Activated CD8-positive, alpha-beta memory T cell treated with anti-CD3 and anti-CD28 coated beads, Interleukin-2, amount 50 U/mL, for 1 hour (primary cell): ENCODE data around the gene EFCAB8.
"Not testable (repeated sequence)": the region's sequence is repeated elsewhere in the genome, so short reads cannot be mapped to it uniquely, and the experiment has no call there.

Experiments
- DNase-seq: peaks from one replicate; pipeline ENCODE4 v3.0.0-alpha.2; 2020; ENCODE audit errors: extremely low read depth

The EFCAB8 gene

DNA sequence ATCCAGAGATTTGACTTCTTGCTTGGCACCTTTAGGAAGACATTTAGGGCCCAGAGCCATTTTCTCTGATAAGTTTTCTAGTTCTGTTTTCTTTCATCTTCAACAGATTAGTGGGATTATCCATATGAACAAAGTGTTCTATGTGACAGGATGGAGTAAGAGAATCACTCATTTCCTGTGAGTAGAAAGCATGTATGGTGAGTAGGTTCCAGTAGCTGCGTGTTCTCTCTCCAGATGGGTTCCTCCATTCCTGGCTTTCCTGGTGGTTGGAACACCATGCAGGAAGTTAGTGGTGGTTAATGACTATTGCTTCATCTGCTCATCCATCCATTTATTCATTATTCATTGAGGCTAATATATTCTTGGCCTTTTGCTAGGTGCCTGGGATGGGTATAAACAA, 54.0 kb downstream of the EFCAB8 start:
- DNase-seq, result no peak

DNA sequence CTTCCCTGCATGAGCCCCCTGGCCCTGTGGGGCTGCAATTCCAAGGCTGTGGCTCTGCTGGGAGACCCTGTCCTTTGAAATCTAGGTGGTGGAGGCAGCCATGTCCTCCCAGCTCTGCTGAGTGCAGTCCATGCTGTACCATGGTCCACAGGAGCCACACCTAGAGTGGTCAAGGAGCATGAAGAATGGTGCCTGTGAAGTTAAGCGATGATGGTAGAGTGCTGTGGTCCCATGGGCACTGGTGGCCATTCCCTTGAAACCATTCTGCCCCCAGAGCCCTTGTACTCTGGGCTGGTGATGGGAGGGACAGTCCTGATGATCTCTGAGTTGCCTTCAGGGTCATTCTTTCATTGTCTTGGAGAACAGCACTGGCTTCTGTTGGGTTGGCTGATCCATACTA, 55.3 kb downstream of the EFCAB8 start:
- DNase-seq, result no peak

DNA sequence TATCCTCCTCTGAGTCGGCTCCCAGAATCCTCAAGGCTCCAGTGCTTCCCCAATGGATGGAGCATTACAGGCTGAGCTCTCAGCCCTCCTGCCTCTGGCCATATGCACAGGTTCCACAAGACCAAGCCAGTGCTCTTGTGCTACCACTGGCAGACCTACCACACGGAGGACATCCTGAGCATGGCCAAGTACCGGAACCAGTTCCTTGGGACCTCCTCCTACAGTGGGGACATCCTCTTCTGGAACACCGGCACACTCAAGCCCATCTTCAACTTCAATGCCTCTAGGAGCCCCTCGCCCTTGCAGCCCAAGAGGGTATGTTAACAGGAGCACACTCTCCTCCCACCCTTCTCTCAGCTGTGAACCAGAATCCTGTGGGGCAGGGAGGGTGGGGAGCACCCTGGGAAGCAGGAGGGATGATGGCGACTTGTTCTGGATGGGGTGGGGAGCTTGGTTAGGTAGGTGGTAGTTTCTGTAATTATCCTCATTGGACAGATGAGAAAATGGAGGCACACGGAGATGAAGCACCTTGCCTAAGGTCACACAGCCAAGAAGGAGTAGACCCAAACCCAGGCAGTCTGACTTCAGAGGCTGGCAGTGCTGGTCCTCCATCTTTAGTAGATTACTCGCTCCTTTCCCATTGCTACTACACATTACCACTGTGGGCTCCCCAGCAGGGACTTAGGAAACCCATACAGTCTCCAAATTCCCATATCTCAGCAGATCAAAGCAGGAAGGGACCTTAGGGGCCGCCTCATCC, 58.6 kb downstream of the EFCAB8 start:
- DNase-seq, result no peak

DNA sequence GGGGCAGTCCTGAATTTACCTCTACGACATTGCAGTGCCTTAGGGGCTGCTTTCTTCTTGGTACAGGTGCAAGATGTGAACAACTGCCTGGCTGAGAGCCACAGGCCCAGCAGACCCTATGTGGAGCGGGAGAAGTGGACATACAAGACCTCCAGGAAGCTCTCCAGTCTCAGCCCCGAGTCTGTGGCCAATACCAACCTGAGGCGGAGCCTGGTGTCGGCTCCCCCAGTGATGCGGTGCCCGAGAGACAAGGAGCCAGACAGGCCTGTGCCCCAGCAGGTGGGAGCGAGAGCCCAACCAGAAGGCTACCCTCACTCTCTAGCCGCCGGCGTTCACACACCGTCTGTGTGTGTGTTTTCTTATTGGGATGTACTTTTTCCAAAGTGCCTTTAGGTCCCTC, 59.6 kb downstream of the EFCAB8 start:
- no peak for DNase-seq

DNA sequence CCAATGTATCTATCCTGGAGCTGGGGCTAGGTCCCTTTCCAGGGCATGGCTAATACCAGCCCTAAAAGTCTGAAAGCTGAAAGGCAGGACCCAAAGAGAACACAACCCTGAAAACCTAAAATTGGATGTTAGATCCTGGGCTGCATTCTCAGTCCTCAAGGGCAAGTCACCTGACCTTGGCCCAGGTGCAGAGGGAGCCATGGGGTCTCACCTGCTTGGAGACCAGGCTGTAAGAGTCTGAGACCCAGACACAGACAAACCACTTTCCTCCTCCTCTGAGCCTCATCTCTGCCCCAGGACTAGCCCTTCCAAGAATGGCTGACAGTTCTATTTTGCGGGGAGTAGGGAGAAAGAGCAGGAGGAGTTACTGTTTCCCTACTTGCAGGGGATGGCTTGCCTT, 60.0 kb downstream of the EFCAB8 start:
- no peak for DNase-seq

DNA sequence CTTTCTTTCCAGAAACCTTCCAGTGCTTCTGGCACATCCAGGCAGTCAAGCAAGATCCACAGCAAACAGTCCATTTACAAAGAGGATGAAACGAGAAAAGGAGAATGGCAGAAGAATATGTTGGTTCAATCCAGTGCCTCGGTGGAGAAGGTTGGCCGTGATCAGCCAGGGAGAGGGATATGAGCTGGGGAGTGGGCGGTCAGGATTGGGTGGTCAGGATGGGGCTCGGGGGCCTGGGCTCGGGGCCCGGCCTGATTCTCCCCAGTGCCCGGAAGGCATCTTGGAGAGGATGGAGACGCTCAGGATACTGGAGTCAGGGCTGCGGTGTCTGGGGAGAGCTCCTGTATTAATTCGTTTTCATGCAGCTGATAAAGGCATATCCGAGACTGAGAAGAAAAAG, 61.3 kb downstream of the EFCAB8 start:
- no peak for DNase-seq

DNA sequence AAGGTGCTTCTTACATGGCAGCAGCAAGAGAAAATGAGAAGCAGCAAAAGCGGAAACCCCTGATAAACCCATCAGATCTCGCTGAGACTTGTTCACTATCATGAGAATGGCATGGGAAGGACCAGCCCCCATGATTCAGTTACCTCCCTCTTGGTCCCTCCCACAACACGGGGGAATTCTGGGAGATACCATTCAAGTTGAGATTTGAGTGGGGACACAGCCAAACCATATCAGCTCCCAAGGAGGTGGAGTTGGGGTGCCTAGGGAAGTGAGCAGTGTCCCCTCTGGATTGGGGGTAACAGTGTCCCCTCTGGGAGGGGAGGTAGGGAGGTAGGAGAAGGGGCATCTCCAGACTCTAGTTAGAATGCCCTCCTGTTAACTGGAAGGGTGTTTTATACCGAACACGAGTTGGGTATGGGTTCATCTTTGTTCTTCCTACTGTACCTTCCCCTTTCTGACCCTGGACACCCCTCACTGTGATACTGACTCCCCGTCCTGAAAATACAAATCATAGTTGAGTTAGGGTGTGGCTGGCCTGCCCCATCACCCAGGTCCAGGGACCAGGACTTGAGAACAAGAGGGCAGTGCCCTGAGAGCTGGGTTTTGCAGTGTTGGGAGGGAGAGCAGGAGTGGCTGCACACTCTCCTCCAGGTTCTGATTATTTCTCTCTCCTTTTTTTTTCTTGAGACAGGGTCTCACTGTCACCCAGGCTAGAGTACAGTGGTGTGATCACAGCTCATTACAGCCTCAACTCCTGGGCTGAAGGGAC, 62.0 kb downstream of the EFCAB8 start:
- no peak for DNase-seq

- DNase-seq, result no peak
Measured at GRCh38 chr20:32922466-32922865, 63.7 kb downstream of the EFCAB8 start.

DNA sequence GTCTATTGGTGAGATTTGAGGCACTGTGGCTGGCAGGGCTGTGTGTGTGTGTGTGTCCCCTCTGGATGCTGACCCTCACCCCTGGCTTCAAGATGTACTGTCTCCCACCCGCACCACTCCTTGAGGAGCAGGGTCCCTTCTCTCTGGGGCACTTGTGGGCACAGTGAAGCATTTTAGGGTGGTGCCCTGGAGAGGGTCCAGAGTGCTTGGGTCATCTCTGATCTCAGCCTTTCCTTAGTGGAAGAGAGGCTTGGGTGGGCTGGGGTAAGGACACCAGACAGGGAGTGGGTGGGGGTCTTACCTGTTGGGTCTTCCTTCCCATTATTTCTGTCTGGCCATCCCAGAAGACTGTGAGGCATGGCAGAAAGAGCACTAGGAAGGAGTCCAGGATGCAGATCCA, 66.1 kb downstream of the EFCAB8 start:
- no peak for DNase-seq

DNA sequence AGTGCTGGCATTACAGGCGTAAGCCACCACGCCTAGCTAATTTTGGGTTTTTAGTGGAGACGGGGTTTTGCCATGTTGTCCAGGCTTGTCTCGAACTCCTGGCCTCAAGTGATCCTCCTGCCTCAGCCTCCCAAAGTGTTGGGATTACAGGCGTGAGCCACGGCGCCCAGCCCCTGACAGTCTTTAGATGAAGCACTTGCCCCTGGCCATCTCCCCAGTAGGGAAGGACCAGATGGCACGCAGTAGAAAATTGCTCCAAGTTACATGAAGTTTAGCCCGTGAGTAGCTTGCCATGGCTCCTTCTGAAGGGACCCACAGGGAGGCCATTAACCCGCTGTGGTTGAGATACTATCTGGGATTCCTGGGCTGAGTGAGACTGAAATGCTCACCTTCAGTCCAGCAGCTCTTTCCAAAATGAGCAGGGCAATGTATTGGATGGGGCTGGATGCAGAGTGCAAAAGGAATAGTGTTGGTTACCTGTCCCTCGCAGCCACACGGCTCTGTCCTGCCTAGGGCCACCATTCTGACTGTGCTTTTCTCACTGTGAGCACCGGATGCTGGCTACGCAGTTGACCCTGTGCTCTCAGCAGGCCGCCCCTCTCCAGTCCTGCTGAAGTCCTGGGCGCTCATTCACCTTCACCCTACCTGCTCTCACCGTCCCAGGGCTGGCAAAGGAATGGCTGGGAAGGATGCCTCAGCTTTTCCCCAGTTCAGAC, 66.9 kb downstream of the EFCAB8 start:
- DNase-seq, result no peak

GRCh38 chr20:32929162-32929561, 70.4 kb downstream of the EFCAB8 start:
- DNase-seq, result no peak

- DNase-seq, result no peak
Measured at GRCh38 chr20:32930181-32930580, 71.5 kb downstream of the EFCAB8 start.

- DNase-seq, result no peak
Measured at GRCh38 chr20:32930701-32931100, 72.0 kb downstream of the EFCAB8 start.

DNA sequence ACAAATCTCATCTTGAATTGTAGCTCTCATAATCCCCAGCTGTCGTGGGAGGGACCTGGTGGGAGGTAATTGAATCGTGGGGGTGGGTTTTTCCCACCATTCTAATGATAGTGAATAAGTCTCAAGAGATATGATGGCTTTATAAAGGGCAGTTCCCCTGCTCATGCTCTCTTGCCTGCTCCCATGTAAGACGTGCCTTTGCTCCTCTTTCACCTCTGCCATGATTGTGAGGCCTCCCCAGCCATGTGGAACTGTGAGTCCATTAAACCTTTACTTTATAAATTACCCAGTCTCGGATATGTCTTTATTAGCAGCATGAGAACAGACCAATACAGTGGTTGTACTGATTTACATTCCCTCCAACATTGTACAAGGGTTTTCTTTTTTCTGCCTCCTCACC, 75.9 kb downstream of the EFCAB8 start:
- DNase-seq, result no peak

DNA sequence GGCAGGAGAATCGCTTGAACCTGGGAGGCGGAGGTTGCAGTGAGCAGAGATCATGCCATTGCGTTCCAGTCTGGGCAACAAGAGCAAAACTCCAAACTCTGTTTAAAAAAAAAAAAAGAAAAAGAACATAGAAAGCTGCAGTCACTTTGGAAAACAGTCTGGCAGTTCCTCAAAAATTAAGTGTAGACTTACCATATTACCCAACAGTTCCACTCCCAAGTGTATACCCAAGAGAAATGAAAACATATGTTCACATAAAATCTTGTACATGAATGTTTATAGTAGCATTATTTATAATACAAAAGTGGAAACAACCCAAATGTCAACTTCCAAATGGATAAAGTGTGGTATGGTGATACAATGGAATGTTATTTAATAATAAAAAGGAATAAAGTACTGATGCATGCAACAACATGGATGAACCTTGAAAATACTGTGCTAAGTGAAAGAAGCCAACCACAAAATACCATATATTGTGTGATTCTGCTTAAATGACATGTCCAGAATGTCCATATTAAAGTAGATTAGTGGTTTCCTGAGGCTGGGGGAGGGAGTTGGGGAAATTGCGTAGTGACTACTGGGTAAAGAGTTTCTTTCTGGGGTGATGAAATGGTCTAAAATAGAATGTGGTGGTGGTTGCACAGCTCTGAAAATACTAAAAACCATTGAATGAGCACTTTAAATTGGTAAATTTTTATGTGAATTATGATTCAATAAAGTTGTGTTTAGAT, 82.6 kb downstream of the EFCAB8 start:
- no peak for DNase-seq

DNA sequence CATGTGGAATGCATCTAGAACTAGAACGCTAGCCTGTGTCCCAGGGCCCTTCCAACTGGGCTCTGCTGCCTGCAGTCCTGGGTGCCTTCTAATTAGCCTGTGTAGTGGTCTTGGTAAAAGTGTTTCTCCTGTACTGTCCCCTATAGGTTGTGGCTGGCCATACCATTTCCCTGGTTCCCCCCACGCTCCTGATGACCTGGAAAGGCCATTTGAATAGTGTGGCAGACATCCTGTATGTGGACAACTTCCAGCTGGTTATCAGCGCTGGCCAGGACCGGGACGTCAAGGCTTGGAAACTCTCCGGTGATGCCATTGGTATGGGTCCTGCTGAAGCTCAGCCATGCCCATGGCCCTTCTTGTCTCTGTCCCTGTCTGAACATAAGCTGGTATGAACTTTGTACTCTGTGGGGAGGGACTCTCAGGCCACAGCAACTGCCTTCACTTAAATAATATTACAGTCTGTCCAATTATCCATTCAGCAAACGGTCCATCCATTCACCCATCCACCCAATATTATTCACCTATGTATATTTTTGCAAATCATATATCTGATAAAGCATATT, 84.8 kb downstream of the EFCAB8 start:
- no peak for DNase-seq

DNA sequence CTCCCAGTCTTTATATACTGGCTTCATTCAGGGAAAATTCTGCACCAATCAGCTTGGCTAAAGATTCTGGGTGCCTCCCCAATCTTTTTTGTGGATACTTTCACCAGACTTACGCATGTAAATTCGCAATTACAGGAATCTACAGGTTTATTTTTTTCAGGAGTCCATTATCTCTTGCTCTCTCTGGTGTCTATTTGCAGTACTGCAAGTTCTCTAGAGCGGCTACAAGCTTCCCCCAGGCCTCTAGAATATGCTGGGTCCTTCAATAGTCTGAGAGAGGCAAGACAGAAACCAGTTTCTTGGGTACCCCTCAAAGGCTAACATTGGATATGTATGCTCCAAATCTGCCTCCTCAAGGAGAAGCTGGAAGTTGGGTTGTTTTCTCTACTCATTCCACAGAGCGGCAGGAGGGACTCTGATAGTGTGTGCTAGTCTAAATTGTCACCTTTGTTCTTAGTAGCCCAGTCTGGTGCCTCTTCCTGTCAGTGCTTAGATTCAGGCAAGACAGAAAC, 87.0 kb downstream of the EFCAB8 start:
- DNase-seq, result no peak

- DNase-seq, result no peak
Measured at GRCh38 chr20:32946629-32947028, 87.9 kb downstream of the EFCAB8 start.

DNA sequence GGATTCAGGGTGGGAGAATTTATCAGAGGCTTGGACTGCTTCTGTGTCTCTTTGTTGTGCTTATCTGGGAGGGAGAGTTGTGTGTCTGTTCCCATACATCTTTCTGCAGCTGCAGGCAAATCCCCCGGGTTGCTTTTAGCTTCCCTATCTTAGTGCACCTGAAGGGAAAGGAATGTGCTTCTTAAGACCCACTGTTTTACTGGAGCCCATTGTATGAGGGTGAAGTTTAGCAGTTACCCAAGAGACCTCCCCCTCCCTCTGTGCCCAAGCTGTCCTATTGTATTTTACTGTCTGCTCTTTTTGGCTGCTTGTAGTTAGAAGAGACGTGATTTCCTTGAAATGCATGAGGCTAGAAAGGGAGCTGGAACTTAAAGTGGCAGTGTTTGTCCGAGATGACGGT, 91.8 kb downstream of the EFCAB8 start:
- not testable (repeated sequence) for DNase-seq

GRCh38 chr20:32957459-32957858, 98.7 kb downstream of the EFCAB8 start:
- DNase-seq, result no peak

DNA sequence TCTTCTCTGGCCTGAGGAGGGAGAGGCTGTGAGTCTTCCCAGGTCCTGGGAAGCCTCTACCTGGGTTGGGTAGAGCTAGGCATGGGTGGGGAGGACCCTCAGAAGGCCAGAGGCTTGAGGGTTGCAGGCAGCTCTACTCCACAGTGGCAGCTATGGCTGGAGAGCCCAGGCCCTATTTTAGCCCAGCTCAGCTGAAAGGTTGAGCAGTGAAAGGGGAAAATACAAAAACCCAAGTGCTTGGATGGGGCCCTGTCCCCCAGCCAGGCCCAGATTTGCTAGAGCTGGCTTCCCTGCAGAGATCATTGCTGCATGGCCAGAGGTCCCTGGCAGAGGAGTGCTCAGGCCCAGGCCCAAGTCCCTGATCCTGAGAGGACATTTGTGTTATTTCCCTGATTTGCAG, 99.9 kb downstream of the EFCAB8 start:
- no peak for DNase-seq
